Neural progenitor cell (in vitro differentiated cells): Measurements from ENCODE around the gene ESPNL.

Experiments used
- CTCF ChIP-seq: fragments of 200-600 bp; sonication (generic); IDR thresholded peaks from 2 replicates; pipeline ENCODE4 v1.5.1; 2017; ENCODE audit warnings: antibody characterized with exemption, mild to moderate bottlenecking
- EZH2 ChIP-seq: fragments of 200-600 bp; sonication (generic); IDR thresholded peaks from 2 replicates; pipeline ENCODE4 v1.6.1; 2017; ENCODE audit warnings: antibody characterized with exemption, mild to moderate bottlenecking, moderate library complexity

- no peak for TF ChIP-seq CTCF
- TF ChIP-seq EZH2: no peak
Measured at GRCh38 chr2:238053191-238053776, 46.9 kb upstream of the ESPNL start.
